Measurements from ENCODE around the gene AGAP2. TPM values are rescaled to one million over a fixed set of nuclear protein-coding genes. Genes with fewer than 3 reads are reported as not detected.
A peak's percentile ranks its signal among the peaks of the same experiment; 100 is the strongest.

The AGAP2 gene
- total RNA-seq, 1 donor from 2014 or later, result 4.0 TPM

- intact Hi-C loops (cut with DNase I), result no loop called here
- ATAC-seq (peak; percentile 88), DNase-seq (ENCODE audit: low spot score) (peak; percentile 94)
Observed at GRCh38 chr12:57771236-57771872, 32.8 kb upstream of the AGAP2 start.

- ATAC-seq, result no peak
- DNase-seq (ENCODE audit: low spot score), result no peak
- intact Hi-C loops (cut with DNase I), result no loop called here
Observed at GRCh38 chr12:57770734-57771133, 32.2 kb upstream of the AGAP2 start.

- ATAC-seq, result no peak
- intact Hi-C loops (cut with DNase I), result no loop called here
- DNase-seq (ENCODE audit: low spot score), result no peak
Observed at GRCh38 chr12:57769594-57769993, 31.1 kb upstream of the AGAP2 start.

GRCh38 chr12:57767876-57768275 lies 29.3 kb upstream of the AGAP2 start:
- no peak for DNase-seq (ENCODE audit: low spot score)
- no peak for ATAC-seq
- intact Hi-C loops (cut with DNase I), result no loop called here

- ATAC-seq, result no peak
- intact Hi-C loops (cut with DNase I), result no loop called here
- no peak for DNase-seq (ENCODE audit: low spot score)
Observed at GRCh38 chr12:57767305-57767698, 28.8 kb upstream of the AGAP2 start.

- no peak for DNase-seq (ENCODE audit: low spot score)
- intact Hi-C loops (cut with DNase I), result no loop called here
- ATAC-seq, result peak; percentile 14
Observed at GRCh38 chr12:57766464-57767304, 28.1 kb upstream of the AGAP2 start, which contains the start of gene CYP27B1. Gene CYP27B1, minus strand, starts transcription at chr12:57767078. Its CDS starts 37 bp downstream, at chr12:57767041.

GRCh38 chr12:57765698-57766463 lies 27.3 kb upstream of the AGAP2 start:
- peak; percentile 3 for ATAC-seq
- DNase-seq (ENCODE audit: low spot score), result no peak
- intact Hi-C loops (cut with DNase I), result no loop called here

GRCh38 chr12:57765003-57765697 lies 26.6 kb upstream of the AGAP2 start:
- intact Hi-C loops (cut with DNase I), result no loop called here
- ATAC-seq (peak; percentile 53), DNase-seq (ENCODE audit: low spot score) (no peak)

- ATAC-seq (no peak), DNase-seq (ENCODE audit: low spot score) (no peak)
- intact Hi-C loops (cut with DNase I), result no loop called here
Observed at GRCh38 chr12:57764662-57765002, 26.1 kb upstream of the AGAP2 start.

- ATAC-seq, result no peak
- DNase-seq (ENCODE audit: low spot score), result no peak
- intact Hi-C loops (cut with DNase I), result no loop called here
Observed at GRCh38 chr12:57763881-57764661, 25.5 kb upstream of the AGAP2 start.

GRCh38 chr12:57762463-57762862 lies 23.9 kb upstream of the AGAP2 start:
- ATAC-seq (no peak), DNase-seq (ENCODE audit: low spot score) (no peak)
- intact Hi-C loops (cut with DNase I), result no loop called here

- intact Hi-C loops (cut with DNase I), result no loop called here
- DNase-seq (ENCODE audit: low spot score), result no peak
- no peak for ATAC-seq
Observed at GRCh38 chr12:57761391-57761998, 23.0 kb upstream of the AGAP2 start.

GRCh38 chr12:57760347-57760982 lies 21.9 kb upstream of the AGAP2 start:
- ATAC-seq (no peak), DNase-seq (ENCODE audit: low spot score) (no peak)
- intact Hi-C loops (cut with DNase I), result no loop called here

GRCh38 chr12:57759360-57759980 lies 20.9 kb upstream of the AGAP2 start:
- intact Hi-C loops (cut with DNase I), result no loop called here
- DNase-seq (ENCODE audit: low spot score) (no peak), ATAC-seq (no peak)

GRCh38 chr12:57758552-57759359 lies 20.2 kb upstream of the AGAP2 start:
- DNase-seq (ENCODE audit: low spot score) (no peak), ATAC-seq (no peak)
- intact Hi-C loops (cut with DNase I), result no loop called here

GRCh38 chr12:57757771-57758170 lies 19.2 kb upstream of the AGAP2 start:
- DNase-seq (ENCODE audit: low spot score) (no peak), ATAC-seq (no peak)
- intact Hi-C loops (cut with DNase I), result no loop called here

Measured in sciatic nerve (tissue), 2 donors.